Head of caudate nucleus (tissue), 42 donors: ENCODE data around the gene METTL2A.
"Not testable (repeated sequence)": the region's sequence is repeated elsewhere in the genome, so short reads cannot be mapped to it uniquely, and the experiment has no call there.

Experiments
- DNase-seq, 42 donors: peaks; one replicate each; pipeline versions ENCODE4 v3.0.0 to v3.0.0-alpha.2; 2020 to 2021; ENCODE audit warnings: mixed read lengths in 7 of 42
- intact Hi-C: fragments of 100-400 bp; cut with DNase I; formaldehyde crosslinking; loops from one replicate; pipeline ENCODE4 v1.15.0; 2022

The METTL2A gene

DNA sequence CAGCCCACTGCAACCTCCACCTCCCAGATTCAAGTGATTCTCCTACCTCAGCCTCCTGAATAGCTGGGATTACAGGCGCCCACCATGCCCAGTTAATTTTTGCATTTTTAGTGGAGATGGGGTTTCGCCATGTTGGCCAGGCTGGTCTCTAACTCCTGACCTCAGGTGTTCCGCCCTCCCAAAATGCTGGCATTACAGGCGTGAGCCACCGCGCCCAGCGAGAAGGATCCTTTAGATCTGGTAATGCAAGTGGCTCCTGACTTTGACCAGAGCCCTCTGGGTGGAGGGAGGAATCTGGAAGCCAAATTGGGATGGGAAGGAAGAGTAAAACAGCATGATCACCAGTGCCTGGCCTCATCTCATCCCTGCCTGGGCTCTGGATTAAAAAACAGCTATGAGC lies 41.6 kb downstream of the METTL2A start:
- DNase-seq = not testable (repeated sequence)

GRCh38 chr17:62470666-62471379 lies 47.1 kb downstream of the METTL2A start:
- DNase-seq = peak in 40 of 42 donors; percentile 23 to 84 (median 60)
- intact Hi-C loops = not testable (repeated sequence)

More for the DNA sequence above, 41.6 kb downstream of the METTL2A start:
- intact Hi-C loops = not testable (repeated sequence)

- intact Hi-C loops = not testable (repeated sequence)
Measured at GRCh38 chr17:62471380-62471880, 47.7 kb downstream of the METTL2A start.

DNA sequence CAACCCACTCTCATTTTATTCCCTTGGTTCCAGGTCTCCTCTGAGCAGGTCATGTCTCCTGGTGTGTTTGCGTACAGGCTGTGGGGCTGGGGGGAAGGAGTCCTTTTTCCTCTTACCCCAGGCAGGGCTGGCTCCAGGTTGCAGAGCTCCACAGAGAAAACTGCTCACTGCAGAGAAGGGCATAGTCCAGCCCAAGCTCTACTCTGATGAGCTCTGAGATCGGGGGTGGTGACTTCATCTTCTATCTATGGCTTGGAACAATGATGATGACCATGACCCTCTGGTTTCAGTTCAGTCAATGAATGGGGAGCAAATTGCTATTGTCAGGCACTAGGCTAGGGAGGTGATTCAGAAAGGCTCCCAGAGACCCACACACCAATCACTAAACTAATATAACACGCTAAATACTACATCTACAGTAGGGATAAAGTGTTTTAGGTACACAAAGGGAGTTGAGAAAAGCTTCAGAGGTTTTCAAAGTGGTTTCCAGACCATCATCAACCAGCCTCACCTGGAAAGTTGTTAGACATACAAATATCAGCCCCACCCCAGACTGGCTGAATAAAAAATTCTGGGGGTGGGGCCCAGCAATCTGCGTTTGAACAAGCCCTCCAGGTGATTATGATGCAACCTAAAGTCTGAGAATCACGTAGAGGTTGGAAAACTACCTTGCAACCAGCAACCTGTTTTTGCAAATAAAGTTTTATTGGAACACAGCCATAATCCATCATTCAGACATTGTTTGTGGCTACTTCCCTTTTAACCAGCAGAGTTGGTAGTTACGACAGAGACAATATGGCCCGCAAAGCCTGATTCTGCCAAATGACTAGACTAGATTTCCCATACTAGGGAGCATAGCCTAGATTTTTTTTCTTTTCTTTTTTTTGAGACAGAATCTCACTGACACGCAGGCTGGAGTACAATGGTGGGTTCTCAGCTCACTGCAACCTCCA lies 49.6 kb downstream of the METTL2A start:
- peak in 1 of 42 donors; percentile 11 for DNase-seq
- intact Hi-C loops = not testable (repeated sequence)

More at GRCh38 chr17:62471380-62471880, 47.7 kb downstream of the METTL2A start:
- not testable (repeated sequence) for DNase-seq

DNA sequence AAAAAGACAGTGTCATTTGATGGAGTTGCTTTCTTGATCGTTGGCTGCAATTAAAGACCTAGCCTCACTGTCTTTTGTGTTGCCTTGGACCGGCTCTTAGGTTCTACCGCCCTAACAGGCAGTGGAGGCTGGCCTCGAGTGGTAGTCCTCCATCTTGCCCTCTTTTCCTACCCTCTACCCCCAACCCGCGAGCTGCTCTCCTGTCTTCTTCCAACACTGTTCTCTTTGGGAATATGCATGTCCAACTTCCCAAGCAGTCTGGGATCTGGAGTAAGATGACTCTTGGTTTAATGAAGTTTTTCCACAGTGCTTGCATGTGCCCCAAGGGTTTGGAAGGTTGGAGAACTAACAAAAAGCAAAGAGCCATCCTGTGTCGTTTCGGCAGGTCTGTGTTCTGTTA lies 53.4 kb downstream of the METTL2A start:
- intact Hi-C loops = not testable (repeated sequence)
- peak in 1 of 42 donors; percentile 31 for DNase-seq

- peak in 37 of 42 donors; percentile 17 to 69 (median 43) for DNase-seq
- intact Hi-C loops = not testable (repeated sequence)
Measured at GRCh38 chr17:62477718-62478408, 54.2 kb downstream of the METTL2A start.

GRCh38 chr17:62478424-62478879 lies 54.8 kb downstream of the METTL2A start, which contains the start of gene TLK2:
TLK2 (plus strand) TSS chr17:62478825; CDS start chr17:62481126, 2,301 bp downstream.
- intact Hi-C loops = no loop called here
- peak in 41 of 42 donors; percentile 22 to 87 (median 71) for DNase-seq

GRCh38 chr17:62478880-62479638 lies 55.4 kb downstream of the METTL2A start:
- intact Hi-C loops = not testable (repeated sequence)
- peak in 35 of 42 donors; percentile 10 to 64 (median 29) for DNase-seq

- peak in 34 of 42 donors; percentile 12 to 71 (median 38) for DNase-seq
- intact Hi-C loops = not testable (repeated sequence)
Measured at GRCh38 chr17:62479639-62480258, 56.1 kb downstream of the METTL2A start.

DNA sequence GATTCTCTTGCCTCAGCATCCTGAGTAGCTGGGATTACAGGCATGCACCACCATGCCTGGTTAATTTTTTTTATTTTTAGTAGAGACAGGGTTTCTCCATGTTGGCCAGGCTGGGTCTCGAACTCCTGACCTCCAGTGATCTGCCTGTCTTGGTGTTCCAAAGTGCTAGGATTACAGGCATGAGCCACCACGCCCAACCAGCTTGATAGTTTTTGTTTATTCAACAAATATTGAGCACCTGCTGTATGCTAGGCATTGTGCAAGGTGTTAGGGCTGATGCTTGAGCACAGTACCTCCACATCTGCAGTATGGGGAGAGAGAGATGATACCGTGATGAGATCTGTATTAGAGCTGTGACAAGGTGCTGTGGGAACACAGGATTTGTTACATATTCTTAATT lies 58.9 kb downstream of the METTL2A start:
- DNase-seq = peak in 1 of 42 donors; percentile 7
- intact Hi-C loops = not testable (repeated sequence)

- intact Hi-C loops = not testable (repeated sequence)
Measured at GRCh38 chr17:62490990-62491389, 67.3 kb downstream of the METTL2A start.

GRCh38 chr17:62493049-62493655 lies 69.5 kb downstream of the METTL2A start:
- intact Hi-C loops, DNase-seq: not testable (repeated sequence)

More at GRCh38 chr17:62490990-62491389, 67.3 kb downstream of the METTL2A start:
- DNase-seq = not testable (repeated sequence)

GRCh38 chr17:62494073-62494472 lies 70.4 kb downstream of the METTL2A start:
- intact Hi-C loops, DNase-seq: not testable (repeated sequence)

GRCh38 chr17:62496344-62496743 lies 72.6 kb downstream of the METTL2A start:
- intact Hi-C loops, DNase-seq: not testable (repeated sequence)

- intact Hi-C loops = not testable (repeated sequence)
Measured at GRCh38 chr17:62498796-62499195, 75.1 kb downstream of the METTL2A start.

More at GRCh38 chr17:62498796-62499195, 75.1 kb downstream of the METTL2A start:
- not testable (repeated sequence) for DNase-seq
